Kidney (tissue), 14 donors: ENCODE results near the gene OR51B4. TPM values are rescaled to one million over a fixed set of nuclear protein-coding genes. Genes with fewer than 3 reads are reported as not detected.

Source experiments
- DNase-seq, 5 donors: peaks; one replicate each; pipeline ENCODE4 v3.0.0-alpha.2; 2013 to 2020
- FAIRE-seq: peaks from 2 replicates; lab custom pipeline; 2012; peaks lifted over from hg19 to GRCh38; lab: Jason Lieb, UNC
- H3K27ac ChIP-seq, 2 donors: one replicate each; pipeline ENCODE4 v1.7.0; 2013; ENCODE audit warnings: low read depth in 2 of 2, low read length in 2 of 2, inconsistent platforms in 1 of 2
- H3K27me3 ChIP-seq: one replicate; pipeline ENCODE4 v1.7.1; 2013; ENCODE audit warnings: low read length, inconsistent platforms; ENCODE audit not compliant: control insufficient read depth, insufficient read depth
- H3K36me3 ChIP-seq, 3 donors: one replicate each; pipeline versions ENCODE4 v1.7.0 to v1.7.1; 2013; ENCODE audit warnings: low read length in 3 of 3, control low read depth in 1 of 3, inconsistent platforms in 1 of 3; ENCODE audit not compliant: insufficient read depth in 3 of 3, control insufficient read depth in 2 of 3
- H3K4me1 ChIP-seq, 3 donors: one replicate each; pipeline versions ENCODE4 v1.7.0 to v1.7.1; 2013; ENCODE audit warnings: low read length in 3 of 3, inconsistent platforms in 1 of 3, low read depth in 1 of 3; ENCODE audit not compliant: control insufficient read depth in 2 of 3, insufficient read depth in 2 of 3
- H3K4me3 ChIP-seq, 3 donors: one replicate each; pipeline versions ENCODE4 v1.7.0 to v1.8.1; 2013; ENCODE audit warnings: low read length in 3 of 3, control low read depth in 1 of 3, inconsistent platforms in 1 of 3
- H3K9ac ChIP-seq, 3 donors: one replicate each; pipeline versions ENCODE4 v1.7.0 to v1.7.1; 2013; ENCODE audit warnings: low read length in 3 of 3, control low read depth in 1 of 3, inconsistent platforms in 1 of 3
- H3K9me3 ChIP-seq, 3 donors: one replicate each; pipeline versions ENCODE4 v1.7.0 to v1.7.1; 2013; ENCODE audit warnings: low read length in 3 of 3, control low read depth in 1 of 3, inconsistent platforms in 1 of 3; ENCODE audit not compliant: control insufficient read depth in 2 of 3, insufficient read depth in 1 of 3
- intact Hi-C: fragments of 100-400 bp; cut with DNase I; formaldehyde crosslinking; loops from one replicate; pipeline ENCODE4 v1.11.1; 2022
- polyA plus RNA-seq: library from polyadenylated mRNA; stranded (reverse); fragments of 350-450 nt; fragmentation: Illumina TruSeq; extraction: RNeasy Lipid Tissue Mini Kit (QIAGEN cat#74804); gene quantifications from one replicate; pipeline ENCODE4 v1.2.3, GENCODE V29; 2014; ENCODE audit warnings: low read depth, low replicate concordance; ENCODE audit not compliant: insufficient read depth
- total RNA-seq: library from RNA; stranded (reverse); fragmentation: NEBNext Ultra II Directional; extraction: Animal tissue kit (Norgen Biotek cat#: 25700); gene quantifications from one replicate; pipeline ENCODE4 v1.2.1, GENCODE V29; 2021
- TF ChIP-seq, protein P1 (sequence below): IDR thresholded peaks from 3 replicates; pipeline ENCODE4 v1.5.1; 2012; ENCODE audit warnings: mild to moderate bottlenecking, moderate library complexity, borderline replicate concordance; ENCODE audit not compliant: insufficient read depth; ENCODE audit errors: extremely low read depth
- donor health status: control.
- donor health status: control.
- donor health status: control.
- donor health status: control.
- donor health status: control.
- donor health status: DM: yes; HTN: yes; CAD: no.
- donor health status: Normal renal cell carcinoma (clear cell type).

The OR51B4 gene
- total and polyA plus RNA-seq, 2 donors from 2014 or later = not detected

DNA sequence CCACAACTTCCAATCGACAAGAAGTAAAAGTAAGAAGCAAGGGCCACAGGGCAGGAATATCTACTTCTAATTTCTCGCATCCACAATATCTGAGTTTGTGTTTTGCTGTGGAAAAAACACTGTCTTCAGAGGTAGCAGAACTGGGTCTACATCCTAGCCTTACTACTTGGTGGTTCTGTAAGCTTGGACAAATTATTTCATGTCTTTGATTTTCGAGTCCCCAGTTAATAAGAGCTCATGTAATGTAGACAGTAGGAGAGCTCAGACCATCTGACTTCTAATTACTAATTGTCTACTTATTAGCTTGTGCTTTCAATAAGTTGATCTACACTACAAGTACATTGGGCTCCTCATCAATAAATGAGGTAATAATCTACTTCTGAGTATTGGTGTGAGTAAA, 18.7 kb downstream of the OR51B4 start:
- FAIRE-seq = no peak
- H3K9me3 ChIP-seq = no peaks in the 10 kb centered on the region

DNA sequence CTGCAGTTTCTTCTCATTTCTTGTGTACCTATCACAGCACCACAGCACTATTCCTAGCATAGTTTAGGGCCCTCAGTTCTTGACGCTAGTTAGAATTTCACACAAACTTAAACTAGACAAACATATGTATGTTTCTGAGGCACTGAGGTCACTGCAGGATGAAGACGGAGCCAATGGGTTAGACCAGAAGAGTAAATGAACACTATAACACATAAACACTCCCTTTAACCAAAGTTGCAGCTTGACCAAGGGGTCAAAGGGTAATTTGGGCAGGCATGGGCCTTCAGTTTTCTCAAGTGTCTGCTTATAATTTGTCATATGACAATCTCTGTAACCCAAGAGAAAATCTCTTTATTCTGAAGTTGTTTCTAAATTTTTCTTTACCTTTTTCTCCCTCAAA, 19.1 kb downstream of the OR51B4 start:
- Histone ChIP-seq H3K27ac (no peak overlapping the region), H3K27me3 (no peaks in the 10 kb centered on the region), H3K4me3 (no peak overlapping the region), H3K36me3 (no peaks in the 10 kb centered on the region), H3K4me1 (no peaks in the 10 kb centered on the region), H3K9ac (no peak overlapping the region), H3K9me3 (no peaks in the 10 kb centered on the region)
- intact Hi-C loops = no loop called here
- TF ChIP-seq, protein P1, sequence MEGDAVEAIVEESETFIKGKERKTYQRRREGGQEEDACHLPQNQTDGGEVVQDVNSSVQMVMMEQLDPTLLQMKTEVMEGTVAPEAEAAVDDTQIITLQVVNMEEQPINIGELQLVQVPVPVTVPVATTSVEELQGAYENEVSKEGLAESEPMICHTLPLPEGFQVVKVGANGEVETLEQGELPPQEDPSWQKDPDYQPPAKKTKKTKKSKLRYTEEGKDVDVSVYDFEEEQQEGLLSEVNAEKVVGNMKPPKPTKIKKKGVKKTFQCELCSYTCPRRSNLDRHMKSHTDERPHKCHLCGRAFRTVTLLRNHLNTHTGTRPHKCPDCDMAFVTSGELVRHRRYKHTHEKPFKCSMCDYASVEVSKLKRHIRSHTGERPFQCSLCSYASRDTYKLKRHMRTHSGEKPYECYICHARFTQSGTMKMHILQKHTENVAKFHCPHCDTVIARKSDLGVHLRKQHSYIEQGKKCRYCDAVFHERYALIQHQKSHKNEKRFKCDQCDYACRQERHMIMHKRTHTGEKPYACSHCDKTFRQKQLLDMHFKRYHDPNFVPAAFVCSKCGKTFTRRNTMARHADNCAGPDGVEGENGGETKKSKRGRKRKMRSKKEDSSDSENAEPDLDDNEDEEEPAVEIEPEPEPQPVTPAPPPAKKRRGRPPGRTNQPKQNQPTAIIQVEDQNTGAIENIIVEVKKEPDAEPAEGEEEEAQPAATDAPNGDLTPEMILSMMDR = no peak
- DNase-seq (no peak), FAIRE-seq (no peak)

More for the DNA sequence above, 18.7 kb downstream of the OR51B4 start:
- DNase-seq = no peak
- intact Hi-C loops = no loop called here
- H3K4me3 ChIP-seq = no peak overlapping the region
- H3K27ac ChIP-seq = no peak overlapping the region
- TF ChIP-seq, protein P1 = no peak
- H3K9ac ChIP-seq = no peak overlapping the region
- H3K36me3 ChIP-seq = no peaks in the 10 kb centered on the region
- H3K27me3 ChIP-seq = no peaks in the 10 kb centered on the region
- no peaks in the 10 kb centered on the region for H3K4me1 ChIP-seq

DNA sequence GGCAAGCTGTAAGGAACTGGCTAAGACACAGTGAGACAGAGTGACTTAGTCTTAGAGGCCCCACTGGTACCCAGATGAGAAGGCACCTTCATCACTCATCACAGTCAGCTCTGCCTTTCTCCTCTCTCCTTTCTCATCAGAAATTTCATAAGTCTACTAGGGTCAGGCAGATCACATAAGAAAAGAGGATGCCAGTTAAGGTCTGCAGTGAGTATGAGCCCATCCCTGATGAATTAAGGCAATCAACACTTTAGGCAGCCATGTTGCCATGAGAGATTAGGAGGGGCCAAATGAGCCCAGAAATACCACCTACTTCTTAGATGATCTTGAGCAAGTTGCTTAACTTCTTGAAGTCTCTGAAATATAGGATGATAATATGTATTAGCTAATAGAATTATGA, 20.1 kb downstream of the OR51B4 start:
- Histone ChIP-seq H3K9me3 (no peaks in the 10 kb centered on the region), H3K4me3 (no peak overlapping the region), H3K27ac (no peak overlapping the region), H3K4me1 (no peaks in the 10 kb centered on the region), H3K36me3 (no peaks in the 10 kb centered on the region), H3K9ac (no peak overlapping the region), H3K27me3 (no peaks in the 10 kb centered on the region)
- TF ChIP-seq, protein P1 = no peak
- intact Hi-C loops = no loop called here
- DNase-seq (no peak), FAIRE-seq (no peak)

DNA sequence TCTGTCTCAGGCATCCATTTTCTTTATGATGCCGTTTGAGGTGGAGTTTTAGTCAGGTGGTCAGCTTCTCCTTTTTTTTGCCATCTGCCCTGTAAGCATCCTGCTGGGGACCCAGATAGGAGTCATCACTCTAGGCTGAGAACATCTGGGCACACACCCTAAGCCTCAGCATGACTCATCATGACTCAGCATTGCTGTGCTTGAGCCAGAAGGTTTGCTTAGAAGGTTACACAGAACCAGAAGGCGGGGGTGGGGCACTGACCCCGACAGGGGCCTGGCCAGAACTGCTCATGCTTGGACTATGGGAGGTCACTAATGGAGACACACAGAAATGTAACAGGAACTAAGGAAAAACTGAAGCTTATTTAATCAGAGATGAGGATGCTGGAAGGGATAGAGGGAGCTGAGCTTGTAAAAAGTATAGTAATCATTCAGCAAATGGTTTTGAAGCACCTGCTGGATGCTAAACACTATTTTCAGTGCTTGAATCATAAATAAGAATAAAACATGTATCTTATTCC, 21.1 kb downstream of the OR51B4 start:
- DNase-seq = peak in 2 of 5 donors; percentile 23 to 64
- intact Hi-C loops = no loop called here
- no peaks in the 10 kb centered on the region for H3K4me1 ChIP-seq
- FAIRE-seq = no peak
- no peaks in the 10 kb centered on the region for H3K27me3 ChIP-seq
- TF ChIP-seq, protein P1 = no peak
- no peak overlapping the region for H3K27ac ChIP-seq
- H3K36me3 ChIP-seq = no peaks in the 10 kb centered on the region
- H3K4me3 ChIP-seq = no peak overlapping the region
- H3K9ac ChIP-seq = no peak overlapping the region
- H3K9me3 ChIP-seq = no peaks in the 10 kb centered on the region
